Rectal smooth muscle tissue (tissue), 1 donor: Measurements from ENCODE around the gene ACTR8.

Experiments
- H3K27ac ChIP-seq: one replicate; pipeline ENCODE4 v1.7.0; 2013; ENCODE audit warnings: low read depth, low read length, inconsistent platforms
- H3K27me3 ChIP-seq: one replicate; pipeline ENCODE4 v1.7.0; 2013; ENCODE audit warnings: low read length; ENCODE audit not compliant: control insufficient read depth, insufficient read depth
- H3K36me3 ChIP-seq: one replicate; pipeline ENCODE4 v1.7.0; 2013; ENCODE audit warnings: low read length; ENCODE audit not compliant: control insufficient read depth, insufficient read depth
- H3K4me1 ChIP-seq: one replicate; pipeline ENCODE4 v1.7.0; 2013; ENCODE audit warnings: low read length; ENCODE audit not compliant: control insufficient read depth, insufficient read depth
- H3K4me3 ChIP-seq: one replicate; pipeline ENCODE4 v1.7.0; 2013; ENCODE audit warnings: low read length
- H3K9ac ChIP-seq: one replicate; pipeline ENCODE4 v1.7.0; 2013; ENCODE audit warnings: low read length

The ACTR8 gene

GRCh38 chr3:53841296-53841695 lies 40.7 kb downstream of the ACTR8 start:
- no peaks in the 10 kb centered on the region for H3K27me3 ChIP-seq
- H3K4me3 ChIP-seq, result no peak overlapping the region
- H3K4me1 ChIP-seq, result no peaks in the 10 kb centered on the region
- no peaks in the 10 kb centered on the region for H3K36me3 ChIP-seq
- no peak overlapping the region for H3K9ac ChIP-seq
- H3K27ac ChIP-seq, result no peak overlapping the region

- no peaks in the 10 kb centered on the region for H3K4me1 ChIP-seq
- H3K4me3 ChIP-seq, result no peak overlapping the region
- H3K27me3 ChIP-seq, result no peaks in the 10 kb centered on the region
- no peak overlapping the region for H3K27ac ChIP-seq
- no peaks in the 10 kb centered on the region for H3K36me3 ChIP-seq
- no peak overlapping the region for H3K9ac ChIP-seq
Measured at GRCh38 chr3:53837331-53837730, 44.6 kb downstream of the ACTR8 start.

GRCh38 chr3:53836084-53836872 lies 45.7 kb downstream of the ACTR8 start:
- no peaks in the 10 kb centered on the region for H3K36me3 ChIP-seq
- no peaks in the 10 kb centered on the region for H3K4me1 ChIP-seq
- H3K27me3 ChIP-seq, result no peaks in the 10 kb centered on the region
- no peak overlapping the region for H3K4me3 ChIP-seq
- H3K27ac ChIP-seq, result no peak overlapping the region
- H3K9ac ChIP-seq, result no peak overlapping the region

- Histone ChIP-seq H3K4me3 (no peak overlapping the region), H3K36me3 (no peaks in the 10 kb centered on the region), H3K27ac (no peak overlapping the region), H3K4me1 (no peaks in the 10 kb centered on the region), H3K27me3 (no peaks in the 10 kb centered on the region), H3K9ac (no peak overlapping the region)
Measured at GRCh38 chr3:53835257-53835656, 46.7 kb downstream of the ACTR8 start.

GRCh38 chr3:53834429-53835095 lies 47.4 kb downstream of the ACTR8 start:
- no peak overlapping the region for H3K27ac ChIP-seq
- no peaks in the 10 kb centered on the region for H3K27me3 ChIP-seq
- H3K9ac ChIP-seq, result no peak overlapping the region
- no peaks in the 10 kb centered on the region for H3K4me1 ChIP-seq
- H3K36me3 ChIP-seq, result no peaks in the 10 kb centered on the region
- no peak overlapping the region for H3K4me3 ChIP-seq

- H3K27me3 ChIP-seq, result no peaks in the 10 kb centered on the region
Measured at GRCh38 chr3:53833700-53834099, 48.3 kb downstream of the ACTR8 start.

GRCh38 chr3:53833053-53833645 lies 48.8 kb downstream of the ACTR8 start:
- no peak overlapping the region for H3K9ac ChIP-seq
- H3K27ac ChIP-seq, result no peak overlapping the region
- H3K27me3 ChIP-seq, result no peaks in the 10 kb centered on the region
- H3K4me3 ChIP-seq, result no peak overlapping the region
- H3K36me3 ChIP-seq, result no peaks in the 10 kb centered on the region
- H3K4me1 ChIP-seq, result no peaks in the 10 kb centered on the region

More at GRCh38 chr3:53833700-53834099, 48.3 kb downstream of the ACTR8 start:
- H3K4me1 ChIP-seq, result no peaks in the 10 kb centered on the region
- H3K36me3 ChIP-seq, result no peaks in the 10 kb centered on the region
- no peak overlapping the region for H3K9ac ChIP-seq
- H3K27ac ChIP-seq, result no peak overlapping the region
- no peak overlapping the region for H3K4me3 ChIP-seq

- no peaks in the 10 kb centered on the region for H3K27me3 ChIP-seq
- H3K36me3 ChIP-seq, result no peaks in the 10 kb centered on the region
- no peak overlapping the region for H3K9ac ChIP-seq
- H3K4me1 ChIP-seq, result no peaks in the 10 kb centered on the region
- no peak overlapping the region for H3K4me3 ChIP-seq
- H3K27ac ChIP-seq, result no peak overlapping the region
Measured at GRCh38 chr3:53830944-53831343, 51.0 kb downstream of the ACTR8 start.

GRCh38 chr3:53829605-53830004 lies 52.3 kb downstream of the ACTR8 start:
- H3K27ac ChIP-seq, result no peak overlapping the region

GRCh38 chr3:53828581-53828980 lies 53.4 kb downstream of the ACTR8 start:
- H3K27ac ChIP-seq, result no peak overlapping the region
- H3K4me1 ChIP-seq, result no peaks in the 10 kb centered on the region
- no peaks in the 10 kb centered on the region for H3K36me3 ChIP-seq
- no peak overlapping the region for H3K9ac ChIP-seq
- H3K27me3 ChIP-seq, result no peaks in the 10 kb centered on the region
- H3K4me3 ChIP-seq, result no peak overlapping the region

More at GRCh38 chr3:53829605-53830004, 52.3 kb downstream of the ACTR8 start:
- Histone ChIP-seq H3K4me1 (no peaks in the 10 kb centered on the region), H3K27me3 (no peaks in the 10 kb centered on the region), H3K36me3 (no peaks in the 10 kb centered on the region), H3K9ac (no peak overlapping the region), H3K4me3 (no peak overlapping the region)

GRCh38 chr3:53826048-53826447 lies 55.9 kb downstream of the ACTR8 start:
- Histone ChIP-seq H3K9ac (no peak overlapping the region), H3K36me3 (no peaks in the 10 kb centered on the region), H3K4me1 (no peaks in the 10 kb centered on the region), H3K4me3 (no peak overlapping the region), H3K27me3 (no peaks in the 10 kb centered on the region), H3K27ac (no peak overlapping the region)

GRCh38 chr3:53824795-53825194 lies 57.2 kb downstream of the ACTR8 start:
- H3K9ac ChIP-seq, result no peak overlapping the region
- no peaks in the 10 kb centered on the region for H3K27me3 ChIP-seq
- H3K4me3 ChIP-seq, result no peak overlapping the region
- H3K36me3 ChIP-seq, result no peaks in the 10 kb centered on the region
- no peaks in the 10 kb centered on the region for H3K4me1 ChIP-seq
- no peak overlapping the region for H3K27ac ChIP-seq
